Measurements from ENCODE around the gene OXCT1. TPM values are rescaled to one million over a fixed set of nuclear protein-coding genes. Genes with fewer than 3 reads are reported as not detected.

Gene OXCT1
- total and polyA plus RNA-seq, 2 of the 4 experiments (the other 2 are of a cell fraction): 14.2 to 16.3 TPM

DNA sequence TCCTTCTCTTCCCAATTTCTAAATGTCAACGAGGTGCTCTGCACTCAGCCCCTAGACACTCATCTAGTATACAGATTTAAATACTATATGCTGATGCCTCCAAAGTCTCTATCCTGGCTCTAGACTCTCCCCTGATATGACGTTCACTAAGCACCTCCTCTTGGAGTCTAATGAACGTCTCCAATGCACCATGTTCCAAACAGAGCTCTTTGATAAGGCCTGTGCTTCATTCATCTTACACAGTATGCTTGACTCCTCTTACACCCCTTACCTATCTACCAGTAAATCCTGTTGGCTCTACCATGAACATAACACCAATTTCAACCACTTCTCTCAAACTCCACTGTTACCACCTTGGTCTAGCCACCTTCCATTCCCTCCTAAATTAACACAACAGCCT lies 25.7 kb downstream of the OXCT1 start:
- H3K18ac ChIP-seq (ENCODE audit: low read depth, low read length): no peak overlapping the region
- H2AFZ ChIP-seq (replicated peaks; ENCODE audit: low read length, poor library complexity): no peak overlapping the region
- H3K27me3 ChIP-seq (ENCODE audit: control insufficient read depth, insufficient read depth, low read length): no peaks in the 10 kb centered on the region
- dilution Hi-C loops (cut with HindIII; ENCODE audit: low sequenced_read_pairs, unreplicated experiment) (no loop called here), intact Hi-C loops (cut with micrococcal nuclease) (loop anchor here (5.0 kb wide), 3 partner anchors 122 to 1127 kb away; no protein-coding TSS in a partner anchor), in situ Hi-C loops (cut with MboI; ENCODE audit: low sequenced_read_pairs) (loop anchor here (5.0 to 25.0 kb wide), 2 partner anchors 137 to 582 kb away; no protein-coding TSS in a partner anchor)
- no peak overlapping the region for H4K91ac ChIP-seq (ENCODE audit: insufficient read depth, low read depth, low read length)
- peaks cover 3% of the 10 kb centered on the region for H3K36me3 ChIP-seq (ENCODE audit: control insufficient read depth, insufficient read depth, low read length)
- no peak for TF ChIP-seq CEBPB (IDR thresholded peaks at IDR 0.05; ENCODE audit: low read depth, low read length)
- no peak for TF ChIP-seq RFX5 (IDR thresholded peaks at IDR 0.05; ENCODE audit: low read depth, low read length)
- no peak for TF ChIP-seq NFE2L2 (IDR thresholded peaks at IDR 0.05; ENCODE audit: low read depth, low read length)
- TF ChIP-seq, protein P1, sequence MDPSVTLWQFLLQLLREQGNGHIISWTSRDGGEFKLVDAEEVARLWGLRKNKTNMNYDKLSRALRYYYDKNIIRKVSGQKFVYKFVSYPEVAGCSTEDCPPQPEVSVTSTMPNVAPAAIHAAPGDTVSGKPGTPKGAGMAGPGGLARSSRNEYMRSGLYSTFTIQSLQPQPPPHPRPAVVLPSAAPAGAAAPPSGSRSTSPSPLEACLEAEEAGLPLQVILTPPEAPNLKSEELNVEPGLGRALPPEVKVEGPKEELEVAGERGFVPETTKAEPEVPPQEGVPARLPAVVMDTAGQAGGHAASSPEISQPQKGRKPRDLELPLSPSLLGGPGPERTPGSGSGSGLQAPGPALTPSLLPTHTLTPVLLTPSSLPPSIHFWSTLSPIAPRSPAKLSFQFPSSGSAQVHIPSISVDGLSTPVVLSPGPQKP (IDR thresholded peaks at IDR 0.05; ENCODE audit: borderline replicate concordance, low read depth, low read length): no peak
- TF ChIP-seq MAFK (IDR thresholded peaks at IDR 0.05; ENCODE audit: low read depth, low read length): no peak
- no peak for TF ChIP-seq MAZ (IDR thresholded peaks at IDR 0.05; ENCODE audit: borderline replicate concordance, low read depth, low read length)
- TF ChIP-seq RAD21 (IDR thresholded peaks at IDR 0.05; ENCODE audit: low read length): no peak
- TF ChIP-seq USF2 (IDR thresholded peaks at IDR 0.05; ENCODE audit: low read depth, low read length): no peak
- POLR2A ChIA-PET (ENCODE audit: unreplicated experiment): no interaction called here
- no peaks in the 10 kb centered on the region for H3K4me1 ChIP-seq (ENCODE audit: control insufficient read depth, insufficient read depth, low read length)
- no peak overlapping the region for H2BK15ac ChIP-seq (ENCODE audit: low read depth, low read length)
- no peak overlapping the region for H2AK5ac ChIP-seq (ENCODE audit: low read depth, low read length)
- H4K8ac ChIP-seq (ENCODE audit: low read depth in 2 of 2, low read length in 2 of 2): no peak overlapping the region
- H3K56ac ChIP-seq (ENCODE audit: extremely low read depth, insufficient read depth, low read length): no peak overlapping the region
- no peaks in the 10 kb centered on the region; a peak in 1 of 4 replicates for H3K79me1 ChIP-seq (ENCODE audit: low read depth in 1 of 2, low read length in 2 of 2)
- H3K9me3 ChIP-seq (ENCODE audit: control insufficient read depth, insufficient read depth, low read length): no peaks in the 10 kb centered on the region
- no peak overlapping the region for H3K4me3 ChIP-seq (ENCODE audit: insufficient read depth, low read depth, low read length)
- no peak overlapping the region for H2BK5ac ChIP-seq (ENCODE audit: low read depth, low read length, poor library complexity, severe bottlenecking)
- no peak overlapping the region for H2BK20ac ChIP-seq (ENCODE audit: low read depth, low read length)
- no peak overlapping the region for H2BK120ac ChIP-seq (ENCODE audit: low read depth, low read length)
- no peaks in the 10 kb centered on the region for H4K20me1 ChIP-seq (ENCODE audit: insufficient read depth, low read length)
- ATAC-seq (ENCODE audit: low read depth) (no peak), DNase-seq (no peak)
- H4K5ac ChIP-seq (ENCODE audit: low read depth, low read length): no peak overlapping the region
- no peak overlapping the region for H3K4me2 ChIP-seq (ENCODE audit: low read depth, low read length)
- no peak overlapping the region for H3K14ac ChIP-seq (replicated peaks; ENCODE audit: low read depth, low read length)
- H2AK9ac ChIP-seq (replicated peaks; ENCODE audit: low read depth, low read length, poor library complexity): no peak overlapping the region
- no peaks in the 10 kb centered on the region for H3K9me1 ChIP-seq (ENCODE audit: insufficient read depth, low read length)
- H3K27ac ChIP-seq (ENCODE audit: insufficient read depth, low read length): no peak overlapping the region
- H3K9ac ChIP-seq (ENCODE audit: low read depth, low read length): no peak overlapping the region
- CTCF ChIA-PET: interaction anchor here (0.9 to 2.0 kb wide), 3 partner anchors 18 to 136 kb away, joined by 3 to 9 read pairs (median 4); no protein-coding TSS in a partner anchor
- H3K4ac ChIP-seq (ENCODE audit: low read depth, low read length): no peak overlapping the region
- WGBS, 2 experiments (ENCODE audit: extremely low coverage in 2 of 2, insufficient read length in 1 of 2): 49% methylated on average over 2 of the region's 3 CpGs; no CpG with 5 or more reads in 1 of the 2 experiments
- no peak overlapping the region for H3K23ac ChIP-seq (ENCODE audit: low read depth, low read length)
- BruUV-seq (replicated peaks): no TSS peak
